GM18858 (cell line): ENCODE measurements around the gene ZNHIT2.
A peak's percentile ranks its signal among the peaks of the same experiment; 100 is the strongest.
"Not testable (repeated sequence)": the region's sequence is repeated elsewhere in the genome, so short reads cannot be mapped to it uniquely, and the experiment has no call there.

ENCODE experiments used
- ATAC-seq: cut with Tn5 transposase; IDR thresholded peaks from one replicate; pipeline ENCODE4 v1.9.1; 2021; ENCODE audit not compliant: unreplicated experiment

ZNHIT2 gene

DNA sequence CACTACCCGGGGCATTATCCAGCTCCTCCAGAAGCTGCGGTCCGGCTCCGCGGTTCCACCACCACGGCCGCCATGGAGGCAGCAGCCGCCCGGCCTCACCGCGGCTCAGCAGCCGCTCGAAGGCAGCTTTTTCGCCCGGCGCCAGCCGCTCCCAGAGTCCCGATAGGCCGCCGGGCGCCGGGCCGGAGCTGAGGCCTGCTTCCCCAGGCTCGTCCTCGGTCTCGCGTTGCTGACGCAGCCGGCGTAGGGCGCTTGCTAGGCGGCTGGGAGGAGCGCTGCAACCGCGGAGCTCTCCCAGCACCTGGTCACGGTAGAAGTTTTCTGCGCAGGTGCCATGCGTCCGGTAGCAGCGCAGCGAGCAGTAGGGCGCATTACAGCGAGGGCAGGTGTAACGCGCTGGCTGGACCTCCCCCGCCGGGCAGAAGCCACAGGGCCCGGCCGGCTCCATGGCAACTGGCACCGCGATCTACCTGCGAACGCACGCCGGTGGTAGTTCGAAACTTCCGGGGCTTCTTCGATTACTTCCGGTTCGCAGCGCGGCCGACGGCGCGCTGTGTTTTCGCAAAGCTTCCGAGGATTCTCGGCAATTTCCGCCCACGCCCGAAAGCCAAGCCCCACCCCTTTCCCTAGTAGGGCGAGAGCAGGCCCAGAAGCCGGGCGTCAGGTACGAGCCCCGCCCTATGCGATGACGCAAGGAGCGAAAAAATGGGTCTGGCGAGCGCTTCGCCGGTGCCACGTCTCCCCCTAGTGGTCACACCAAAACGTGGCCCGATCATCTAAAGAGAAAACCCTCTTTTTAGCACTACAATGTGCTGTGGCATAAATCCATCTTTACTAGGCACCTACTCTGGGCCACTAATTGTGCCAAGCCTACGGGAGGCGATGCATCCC lies at the start of gene ZNHIT2:
TSS of gene ZNHIT2 (minus strand) at position 496 of the 891 bp plus-strand sequence. CDS start at position 448, 48 bp downstream.
- peak; percentile 36 for ATAC-seq

DNA sequence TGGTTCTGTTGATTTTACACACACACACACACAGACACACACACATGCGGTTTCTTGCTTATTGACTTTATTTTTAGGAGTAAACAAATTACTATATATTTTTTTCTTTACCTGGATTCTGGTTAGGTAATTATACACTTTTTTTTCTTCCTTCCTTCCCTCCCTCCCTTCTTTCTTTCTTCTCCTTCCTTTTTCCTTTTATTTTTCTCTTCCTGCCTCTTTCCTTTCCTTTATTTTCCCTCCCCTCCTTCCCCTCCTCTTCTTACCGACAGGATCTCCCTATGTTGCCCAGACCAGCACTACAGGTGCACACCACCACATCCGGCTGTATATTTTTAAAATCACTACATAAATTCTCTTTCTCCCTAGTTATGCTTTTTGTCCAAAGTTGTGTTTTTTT lies 49.4 kb upstream of the ZNHIT2 start:
- ATAC-seq = no peak

DNA sequence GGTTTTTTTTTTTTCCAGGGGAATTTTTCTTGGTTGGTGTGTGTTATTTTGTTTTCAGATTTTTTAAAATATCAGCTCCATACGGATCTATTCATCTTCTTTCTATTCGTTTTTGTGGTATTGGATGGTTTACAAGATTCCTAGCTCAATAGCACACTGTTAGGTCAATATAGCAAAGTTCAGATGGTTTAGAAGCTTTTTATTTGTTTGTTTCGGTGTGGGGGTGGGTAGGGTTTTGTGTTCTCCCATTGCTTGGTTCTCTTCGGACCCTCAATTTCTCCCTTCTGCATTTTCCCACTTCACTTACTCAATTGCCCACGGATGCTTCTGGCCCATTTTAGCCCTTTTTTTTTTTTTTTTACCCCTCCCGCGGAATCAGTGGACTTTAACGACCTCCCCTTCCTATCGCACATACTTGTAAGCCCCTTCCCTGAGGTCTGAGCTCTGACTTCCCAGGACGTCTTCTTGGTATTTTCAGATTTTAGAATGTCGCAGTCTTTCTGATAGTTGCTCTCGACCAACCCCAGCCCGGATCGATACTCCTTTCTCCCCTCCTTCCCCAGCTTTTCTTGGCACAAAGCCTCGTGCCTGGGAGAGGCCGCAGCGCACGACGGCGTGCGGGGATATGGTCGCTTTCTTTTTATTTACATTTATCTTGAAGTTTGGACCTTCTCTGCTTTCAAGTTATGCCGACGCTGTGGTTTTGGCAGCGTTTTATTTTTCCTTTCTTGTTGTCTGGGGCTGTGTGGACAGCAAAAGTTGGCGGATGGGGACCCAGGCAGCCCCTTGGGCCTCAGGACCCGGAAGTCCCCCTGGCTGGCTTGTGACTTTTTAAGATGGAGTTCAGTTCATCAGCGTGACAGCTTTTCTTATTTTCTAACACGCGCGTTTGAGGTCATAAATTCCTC lies 48.2 kb upstream of the ZNHIT2 start:
- no peak for ATAC-seq

DNA sequence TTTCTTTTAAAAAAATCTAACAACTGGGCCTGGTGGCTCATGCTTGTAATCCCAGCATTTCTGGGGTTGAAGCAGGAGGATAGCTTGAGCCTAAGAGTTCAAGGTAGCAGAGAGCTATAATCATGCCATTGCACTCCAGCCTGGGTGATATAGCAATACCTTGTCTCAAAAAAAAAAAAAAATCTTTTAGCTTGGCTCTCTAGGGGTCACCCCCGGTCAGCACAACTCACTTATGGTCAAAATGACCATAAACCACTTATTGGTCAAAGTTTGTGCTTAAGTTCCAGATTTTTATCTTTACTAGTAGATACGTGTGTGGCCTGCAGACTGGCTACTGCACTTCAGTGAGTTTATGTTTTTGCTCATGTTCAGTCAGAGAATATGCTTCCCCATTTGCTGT lies 46.2 kb upstream of the ZNHIT2 start:
- ATAC-seq = no peak

DNA sequence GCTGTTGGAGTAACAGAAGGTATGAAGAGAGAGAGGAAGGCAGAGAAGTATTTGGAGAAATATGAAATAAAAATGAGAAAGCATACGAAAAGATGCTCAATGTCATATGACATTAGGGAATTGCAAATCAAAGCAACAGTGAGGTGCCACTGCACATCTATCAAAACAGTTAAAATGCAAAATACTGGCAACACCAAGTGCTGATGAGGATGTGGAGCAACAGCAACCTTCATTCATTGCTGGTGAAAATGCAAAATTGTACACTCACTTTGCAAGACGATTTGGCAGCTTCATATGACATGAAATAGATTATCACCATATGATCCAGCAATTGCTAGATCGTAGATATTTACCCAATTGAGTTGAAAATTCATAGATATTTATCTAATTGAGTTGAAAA lies 43.1 kb upstream of the ZNHIT2 start:
- ATAC-seq = no peak

DNA sequence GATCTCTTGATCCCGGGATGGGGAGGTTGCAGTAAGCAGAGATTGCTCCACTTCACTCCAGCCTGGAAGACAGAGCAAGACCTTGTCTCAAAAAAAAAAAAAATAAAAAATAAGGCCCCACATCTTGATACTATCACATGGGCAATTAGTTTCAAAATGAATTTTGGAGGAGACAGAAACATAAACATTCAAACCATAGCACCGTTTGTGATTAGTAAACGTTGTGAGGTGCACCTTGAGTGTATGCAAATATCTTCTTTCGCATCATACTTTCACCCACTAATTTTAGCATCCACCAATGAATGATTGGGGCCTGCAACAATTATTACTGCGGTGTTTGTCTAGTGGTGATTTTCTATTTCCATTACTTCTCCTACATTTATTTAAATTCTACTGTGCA lies 41.5 kb upstream of the ZNHIT2 start:
- no peak for ATAC-seq

DNA sequence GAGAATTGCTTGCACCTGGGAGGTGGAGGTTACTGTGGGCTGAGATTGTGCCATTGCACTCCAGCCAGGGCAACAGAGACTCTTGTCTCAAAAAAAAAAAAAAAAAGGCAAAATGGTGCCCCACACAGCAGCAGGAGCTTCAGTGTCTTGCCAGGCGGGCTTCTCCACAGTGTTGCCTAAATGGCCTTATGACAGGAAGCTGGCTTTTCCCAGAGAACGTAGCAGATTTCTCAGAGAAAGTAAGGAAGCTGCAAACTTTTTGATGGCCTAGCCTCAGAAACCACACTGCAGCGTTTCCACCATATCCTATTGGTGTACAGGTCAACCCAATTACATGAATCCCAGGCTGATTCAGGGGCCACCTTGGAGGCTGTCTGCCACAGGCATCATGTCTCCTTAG lies 39.8 kb upstream of the ZNHIT2 start:
- ATAC-seq = no peak

DNA sequence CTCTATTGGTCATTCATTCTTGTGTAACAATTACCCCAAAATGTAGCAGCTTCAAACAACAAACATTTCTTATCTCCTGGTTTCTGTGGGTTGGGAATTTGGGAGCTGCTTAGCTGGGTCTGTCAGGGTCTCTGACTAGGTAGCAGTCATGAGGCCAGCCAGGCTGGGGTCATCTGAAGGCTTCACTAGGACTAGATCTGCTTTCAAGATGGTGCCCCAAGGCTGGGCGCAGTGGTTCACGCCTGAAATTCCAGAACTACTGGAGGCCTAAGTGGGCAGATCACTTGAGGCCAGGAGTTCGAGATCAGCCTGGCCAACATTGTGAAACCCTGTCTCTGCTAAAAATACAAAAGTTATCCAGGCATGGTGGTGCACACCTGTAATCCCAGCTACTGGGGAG lies 39.4 kb upstream of the ZNHIT2 start:
- no peak for ATAC-seq

DNA sequence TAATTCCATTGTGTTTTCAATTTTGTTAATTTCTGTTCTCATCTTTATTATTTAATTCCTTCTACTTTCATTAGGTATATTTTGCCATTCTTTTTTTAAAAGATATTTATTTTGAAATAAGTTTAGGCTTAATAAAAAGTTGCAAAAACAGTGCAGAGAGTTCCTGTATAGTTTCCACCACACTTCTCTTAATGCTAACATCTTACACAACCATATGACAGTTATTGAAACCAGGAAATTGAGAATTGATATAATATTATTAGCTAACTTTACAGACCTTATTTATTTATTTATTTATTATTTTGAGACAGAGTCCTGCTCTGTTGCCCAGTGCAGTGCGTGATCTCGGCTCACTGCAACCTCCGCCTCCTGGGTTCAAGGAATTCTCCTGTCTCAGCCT lies 38.8 kb upstream of the ZNHIT2 start:
- no peak for ATAC-seq

DNA sequence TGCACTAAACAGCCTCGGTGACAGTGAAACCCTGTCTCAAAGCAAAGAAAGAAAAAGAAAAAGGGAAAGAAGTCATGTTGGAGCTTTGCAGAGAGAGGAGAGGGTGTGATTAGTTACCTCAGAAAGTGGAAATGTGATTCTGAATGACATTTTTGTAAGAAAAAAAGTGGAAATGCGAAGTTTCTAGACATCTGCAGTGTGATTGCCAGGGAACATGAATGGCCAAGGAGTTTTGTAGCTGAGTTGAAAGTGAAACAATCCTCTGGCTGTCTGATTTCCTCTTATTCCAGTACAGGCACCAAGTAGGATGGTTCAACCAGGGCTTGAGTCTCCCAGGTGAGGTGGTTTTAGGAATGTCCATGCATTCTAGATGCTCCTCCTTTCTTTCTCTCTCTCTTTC lies 34.6 kb upstream of the ZNHIT2 start:
- ATAC-seq = no peak

DNA sequence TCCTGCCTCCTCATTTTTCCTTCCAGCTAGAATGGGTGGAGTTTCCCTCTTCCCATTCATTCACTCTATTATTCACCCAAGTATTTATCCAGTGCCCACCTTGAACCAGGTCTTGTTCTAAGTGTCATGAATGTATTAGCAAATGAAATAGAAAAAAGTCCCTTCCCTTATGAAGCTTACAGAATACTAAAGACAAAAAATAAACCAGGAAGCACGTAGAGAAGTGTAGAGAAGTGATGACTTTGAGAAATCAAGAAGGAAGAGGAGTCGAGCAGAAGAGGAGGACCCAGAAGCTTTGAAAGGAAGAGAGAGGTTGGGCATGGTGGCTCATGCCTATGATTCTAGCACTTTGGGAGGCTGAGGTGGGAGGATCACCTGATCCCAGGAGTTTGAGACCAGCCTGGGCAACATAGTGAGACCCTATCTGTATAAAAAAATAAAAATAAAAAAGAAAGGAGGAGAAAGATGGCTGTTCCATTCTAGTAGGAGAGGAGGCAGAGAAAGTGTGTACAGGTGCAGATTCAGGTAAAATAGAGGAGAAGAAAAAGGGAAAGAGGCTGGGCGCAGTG lies 33.9 kb upstream of the ZNHIT2 start:
- no peak for ATAC-seq

DNA sequence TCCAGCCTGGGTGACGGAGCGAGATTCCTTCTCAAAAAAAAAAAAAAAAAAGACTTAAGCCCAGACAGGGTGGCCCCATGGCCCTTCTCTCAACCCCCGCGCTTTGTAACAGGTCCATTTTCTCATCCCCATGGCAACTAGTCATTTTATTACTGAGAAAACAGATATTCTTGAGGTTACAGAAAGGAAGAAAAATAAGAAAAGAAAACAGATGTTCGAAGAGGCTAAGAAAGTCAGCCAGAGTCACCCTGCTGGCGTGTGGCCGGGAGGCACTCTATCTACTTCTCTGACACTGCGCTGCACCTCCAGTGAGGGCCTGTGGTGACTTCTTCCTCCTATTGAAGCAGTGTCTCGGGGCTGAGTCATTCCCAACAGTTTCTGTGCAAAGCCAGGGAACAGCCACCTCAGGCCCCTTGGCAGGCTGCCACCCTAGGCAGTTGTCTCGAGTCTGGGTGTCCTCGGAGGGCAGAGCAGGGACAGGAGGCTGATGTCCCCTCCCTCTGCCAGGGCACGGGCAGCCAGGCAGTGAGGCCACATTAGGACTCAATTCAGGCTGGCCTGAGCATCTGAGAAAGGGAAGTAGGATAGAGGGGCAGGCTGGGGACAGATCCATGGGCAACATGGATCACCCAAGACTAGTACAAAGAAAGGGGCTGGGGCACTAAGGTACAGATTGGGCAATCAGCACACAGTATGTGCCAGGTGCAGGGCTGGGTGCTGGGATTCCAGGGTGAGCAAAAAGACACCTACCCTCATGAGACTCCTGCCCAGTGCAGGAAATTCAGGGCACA lies 33.2 kb upstream of the ZNHIT2 start:
- ATAC-seq = no peak

DNA sequence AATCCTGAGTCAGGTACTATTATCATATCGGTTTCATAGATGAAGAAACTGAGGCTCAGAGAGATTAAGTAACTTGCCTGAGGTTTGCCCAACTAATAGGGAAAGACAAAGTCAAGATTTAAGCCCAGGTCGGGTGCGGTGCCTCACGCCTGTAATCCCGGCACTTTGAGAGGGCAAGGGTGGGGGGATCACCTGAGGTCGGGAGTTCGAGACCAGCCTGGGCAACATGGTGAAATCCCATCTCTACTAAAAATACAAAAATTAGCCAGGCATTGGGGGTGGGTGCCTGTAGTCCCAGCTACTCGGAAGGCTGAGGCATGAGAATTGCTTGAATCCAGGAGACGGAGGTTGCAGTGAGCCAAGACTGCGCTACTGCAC lies 32.6 kb upstream of the ZNHIT2 start:
- ATAC-seq = not testable (repeated sequence)

DNA sequence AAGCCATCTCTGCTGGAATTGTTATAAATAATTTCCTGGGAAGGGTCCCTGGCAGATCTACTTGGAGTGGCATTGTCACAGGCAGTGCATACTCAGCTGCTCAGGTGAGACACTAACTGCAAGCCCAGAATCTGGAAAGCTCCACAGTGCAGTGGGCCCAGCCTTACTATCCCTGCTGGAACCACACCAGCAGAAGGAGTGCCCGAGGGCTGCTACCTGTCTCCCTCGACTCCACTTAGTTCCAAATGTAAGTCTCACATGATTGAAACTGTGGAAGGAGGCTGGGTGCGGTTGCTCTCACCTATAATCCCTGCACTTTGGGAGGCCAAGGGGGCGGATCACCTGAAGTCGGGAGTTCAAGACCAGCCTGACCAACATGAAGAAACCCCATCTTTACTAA lies 31.2 kb upstream of the ZNHIT2 start:
- ATAC-seq = no peak

DNA sequence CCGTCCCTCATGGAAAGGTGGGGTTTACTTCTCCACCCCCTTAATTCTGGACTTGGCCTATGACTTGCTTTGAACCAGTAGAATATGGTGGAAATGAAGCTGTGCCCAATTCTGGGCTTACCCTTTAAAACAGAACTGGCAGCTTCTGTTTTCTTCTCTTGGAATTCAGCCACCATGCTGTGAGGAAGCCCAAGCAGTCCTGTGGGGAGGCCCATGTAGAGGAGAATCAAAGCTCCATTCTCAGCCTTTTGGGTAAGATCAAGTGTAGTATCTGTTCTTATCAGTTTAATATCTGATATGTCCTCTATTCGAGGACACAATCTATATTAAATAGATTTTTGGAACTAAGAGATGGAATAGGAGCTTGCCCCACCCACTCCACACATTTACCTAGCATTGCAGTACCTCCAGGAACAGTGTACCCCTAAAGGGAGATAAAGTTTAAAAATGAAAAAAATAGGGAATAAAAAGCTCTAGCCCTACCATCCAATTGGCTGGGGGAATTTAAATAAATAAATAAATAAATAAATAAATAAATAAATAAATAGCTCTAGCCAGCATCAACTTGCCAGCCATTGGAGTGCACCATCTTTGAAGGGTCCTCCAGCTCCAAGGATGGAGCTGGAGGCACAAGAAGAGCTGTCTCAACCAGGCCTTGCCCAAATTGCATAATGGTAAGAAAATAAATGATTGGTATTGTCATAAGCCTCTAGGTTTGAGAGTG lies 30.0 kb upstream of the ZNHIT2 start:
- no peak for ATAC-seq

DNA sequence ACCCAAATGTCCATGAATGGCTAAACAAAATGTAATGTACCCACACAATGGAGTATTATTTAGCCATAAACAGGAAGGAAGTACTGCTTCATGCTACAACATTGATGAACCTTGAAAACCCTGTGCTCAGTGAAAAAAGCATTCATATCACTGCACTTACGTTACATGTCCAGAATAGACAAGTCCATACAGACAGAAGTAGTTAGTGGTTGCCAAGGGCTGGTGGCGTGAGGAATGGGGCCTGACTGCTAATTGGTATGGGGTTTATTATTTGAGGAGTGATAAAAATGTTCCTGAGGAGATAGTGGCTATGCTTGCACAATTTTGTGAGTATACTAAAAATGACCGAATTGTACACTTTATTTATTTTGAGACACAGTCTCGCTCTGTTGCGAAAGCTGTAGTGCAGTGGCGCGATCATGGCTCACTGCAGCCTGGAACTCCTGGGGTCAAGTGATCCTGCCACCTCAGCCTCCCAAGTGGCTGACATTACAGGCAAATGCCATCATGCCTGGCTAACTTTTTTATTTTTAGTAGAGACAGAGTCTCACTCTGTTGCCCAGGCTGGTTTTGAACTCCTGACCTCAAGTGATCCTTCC lies 24.5 kb upstream of the ZNHIT2 start:
- ATAC-seq = no peak

DNA sequence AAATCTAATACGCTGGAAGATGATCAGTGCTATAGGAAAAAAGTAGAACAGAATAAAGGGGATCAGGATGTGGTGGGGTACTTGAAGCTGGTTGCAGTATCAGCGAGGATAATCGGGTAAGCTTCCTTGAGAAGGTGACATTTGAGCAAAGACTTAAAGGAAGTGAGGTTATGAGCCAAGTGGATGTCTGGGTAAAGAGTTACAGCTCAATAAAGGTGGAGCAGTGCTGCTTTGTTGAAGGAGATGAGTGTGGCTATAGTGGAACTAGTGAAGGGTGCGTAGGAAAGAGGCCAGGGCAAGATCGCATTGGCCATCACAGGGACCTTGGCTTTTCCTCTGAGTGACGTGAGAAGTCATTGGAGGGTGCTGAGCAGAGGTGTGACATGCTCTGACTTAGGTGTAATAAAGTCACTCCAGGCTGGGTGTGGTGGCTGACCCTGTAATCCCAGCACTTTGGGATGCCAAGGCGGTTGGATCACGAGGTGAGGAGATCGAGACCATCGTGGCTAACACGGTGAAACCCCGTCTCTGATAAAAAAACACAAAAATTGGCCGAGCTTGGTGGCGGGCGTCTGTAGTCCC lies 19.1 kb upstream of the ZNHIT2 start:
- ATAC-seq = no peak

DNA sequence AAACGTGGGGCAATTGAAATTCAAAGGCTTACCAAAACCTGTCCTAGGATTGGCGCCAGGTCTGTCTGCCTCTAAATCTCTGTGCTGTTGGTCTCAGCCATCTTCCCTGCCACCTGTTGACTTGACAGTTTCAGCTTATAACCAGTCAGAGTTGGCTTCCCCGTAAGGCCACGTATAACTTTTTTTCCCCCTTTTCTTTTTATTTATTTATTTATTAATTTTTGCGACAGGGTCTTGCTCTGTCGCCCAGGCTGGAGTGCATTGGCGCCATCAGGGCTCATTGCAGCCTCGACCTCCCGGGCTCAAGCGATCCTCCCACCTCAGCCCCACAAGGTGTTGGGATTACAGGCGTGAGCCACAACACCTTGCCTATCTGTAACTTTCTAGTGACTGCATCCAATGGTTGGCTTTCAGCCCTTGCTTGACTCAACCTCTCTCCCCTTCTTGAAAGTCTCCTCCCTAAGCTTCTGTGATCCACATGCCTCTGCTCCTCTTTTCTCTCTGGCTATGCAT lies 18.2 kb upstream of the ZNHIT2 start:
- no peak for ATAC-seq

DNA sequence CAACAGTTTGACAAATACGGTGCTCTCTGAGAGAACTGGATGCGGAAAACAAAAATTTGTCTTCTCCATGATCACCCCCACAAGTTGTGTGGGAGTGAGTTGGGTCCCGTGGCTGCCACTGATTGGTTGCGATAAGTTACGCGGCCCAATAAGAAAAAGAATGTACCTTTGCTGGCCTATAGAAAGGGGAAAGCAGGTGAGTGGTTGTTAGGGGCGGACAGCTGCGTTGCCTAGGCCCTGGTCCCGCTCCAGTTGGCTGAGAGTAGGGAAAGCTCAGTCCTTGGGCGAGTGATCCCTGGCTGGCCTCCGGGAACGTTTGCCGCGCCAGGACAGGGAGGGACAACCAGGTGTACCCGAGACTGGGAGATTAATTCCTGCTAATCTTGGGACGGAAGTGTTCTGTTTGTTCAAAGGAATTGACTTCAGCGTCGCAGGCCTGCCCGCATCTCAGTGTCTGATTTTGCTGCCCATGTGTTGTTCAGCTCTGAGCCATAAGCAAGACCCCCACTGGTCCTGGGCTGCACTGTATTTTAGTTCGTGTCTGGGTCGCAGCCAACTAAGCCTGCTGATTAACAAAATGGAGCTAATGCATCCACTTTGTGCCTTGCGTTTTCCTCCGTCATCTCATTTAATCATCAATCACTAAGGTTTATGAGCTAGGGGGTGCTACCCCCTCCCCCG lies 17.6 kb upstream of the ZNHIT2 start:
- peak; percentile 64 for ATAC-seq
